Fibroblast of lung (primary cell): Measurements from ENCODE around the gene VAPB.

ENCODE experiments used
- CTCF ChIP-seq, 2 donors: IDR thresholded peaks in 1 of 2; conservative IDR thresholded peaks in 1 of 2; 1 replicate in 1 of 2; 2 replicates in 1 of 2; pipeline ENCODE4 v1.5.1; 2011 to 2012; ENCODE audit warnings: low read length in 2 of 2, control low read depth in 1 of 2, inconsistent platforms in 1 of 2, low read depth in 1 of 2, mild to moderate bottlenecking in 1 of 2
- EZH2 ChIP-seq: IDR thresholded peaks from 2 replicates; pipeline ENCODE4 v1.5.1; 2012; ENCODE audit warnings: low read length, control low read depth, mild to moderate bottlenecking; ENCODE audit errors: missing control alignments

DNA sequence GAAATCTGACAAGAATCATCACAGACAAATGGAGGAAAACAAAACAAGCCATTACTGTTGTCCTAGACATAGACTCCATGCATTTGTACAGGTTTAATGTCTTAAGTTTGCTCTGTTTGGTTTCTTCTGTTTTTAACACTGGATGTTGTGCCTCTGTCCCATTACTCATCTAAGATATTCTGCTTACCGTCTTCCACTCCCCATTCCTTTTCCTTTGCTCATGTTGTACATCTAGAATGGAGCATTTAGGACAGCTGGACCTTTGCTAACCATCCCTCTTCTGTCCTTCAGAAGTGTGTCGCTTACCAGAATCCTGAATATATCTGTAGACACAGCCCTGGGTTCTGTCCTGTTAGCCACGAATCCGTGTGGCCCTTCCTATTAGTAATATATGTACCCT is 44.3 kb upstream of the VAPB start:
- TF ChIP-seq CTCF (conservative IDR thresholded peaks at IDR 0.05 in 1 of 2, IDR thresholded peaks at IDR 0.05 in 1 of 2; ENCODE audit: low read depth in 1 of 2, low read length in 2 of 2) (no peak), EZH2 (no peak)
